ENCODE results near the gene DNAH17.

DNA sequence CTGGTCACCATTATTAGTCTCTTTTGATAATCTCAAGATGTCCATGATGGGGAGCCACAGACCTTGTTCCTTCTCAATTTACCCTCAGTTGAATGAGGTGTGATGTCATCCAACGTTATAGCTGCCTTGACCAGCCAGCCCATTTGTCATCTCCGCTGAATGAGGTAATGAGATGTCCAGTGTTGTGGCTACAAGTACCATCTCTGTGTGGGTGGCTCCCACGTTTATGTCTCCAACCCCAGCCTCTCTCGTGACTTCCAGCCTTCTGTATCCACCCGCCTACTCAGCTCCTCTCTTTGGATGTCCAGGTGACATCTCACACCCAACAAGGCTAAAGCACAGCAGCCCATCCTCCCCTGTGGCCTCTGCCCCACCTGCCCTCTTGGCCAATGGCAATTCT is 18.2 kb downstream of the DNAH17 start:
- TF ChIP-seq, protein P1, sequence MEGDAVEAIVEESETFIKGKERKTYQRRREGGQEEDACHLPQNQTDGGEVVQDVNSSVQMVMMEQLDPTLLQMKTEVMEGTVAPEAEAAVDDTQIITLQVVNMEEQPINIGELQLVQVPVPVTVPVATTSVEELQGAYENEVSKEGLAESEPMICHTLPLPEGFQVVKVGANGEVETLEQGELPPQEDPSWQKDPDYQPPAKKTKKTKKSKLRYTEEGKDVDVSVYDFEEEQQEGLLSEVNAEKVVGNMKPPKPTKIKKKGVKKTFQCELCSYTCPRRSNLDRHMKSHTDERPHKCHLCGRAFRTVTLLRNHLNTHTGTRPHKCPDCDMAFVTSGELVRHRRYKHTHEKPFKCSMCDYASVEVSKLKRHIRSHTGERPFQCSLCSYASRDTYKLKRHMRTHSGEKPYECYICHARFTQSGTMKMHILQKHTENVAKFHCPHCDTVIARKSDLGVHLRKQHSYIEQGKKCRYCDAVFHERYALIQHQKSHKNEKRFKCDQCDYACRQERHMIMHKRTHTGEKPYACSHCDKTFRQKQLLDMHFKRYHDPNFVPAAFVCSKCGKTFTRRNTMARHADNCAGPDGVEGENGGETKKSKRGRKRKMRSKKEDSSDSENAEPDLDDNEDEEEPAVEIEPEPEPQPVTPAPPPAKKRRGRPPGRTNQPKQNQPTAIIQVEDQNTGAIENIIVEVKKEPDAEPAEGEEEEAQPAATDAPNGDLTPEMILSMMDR (IDR thresholded peaks at IDR 0.05) = no peak
- no peak for TF ChIP-seq POLR2A (IDR thresholded peaks at IDR 0.05)

Measured in esophagus squamous epithelium (tissue), 4 donors.